OCI-LY3 (cell line): ENCODE data around the gene ZDHHC17.

ENCODE experiments used
- CTCF ChIP-seq: fragments of 200-600, 300-600 bp; sonication (generic); IDR thresholded peaks from 2 replicates; pipeline ENCODE4 v1.5.1; 2014; ENCODE audit warnings: antibody characterized with exemption, low read length, low read depth
- EZH2phosphoT487 ChIP-seq: fragments of 200-600 bp; shearing (Covaris generic); IDR thresholded peaks from 2 replicates; pipeline ENCODE4 v1.6.1; 2018; ENCODE audit warnings: antibody characterized with exemption, mixed run types, low read depth

DNA sequence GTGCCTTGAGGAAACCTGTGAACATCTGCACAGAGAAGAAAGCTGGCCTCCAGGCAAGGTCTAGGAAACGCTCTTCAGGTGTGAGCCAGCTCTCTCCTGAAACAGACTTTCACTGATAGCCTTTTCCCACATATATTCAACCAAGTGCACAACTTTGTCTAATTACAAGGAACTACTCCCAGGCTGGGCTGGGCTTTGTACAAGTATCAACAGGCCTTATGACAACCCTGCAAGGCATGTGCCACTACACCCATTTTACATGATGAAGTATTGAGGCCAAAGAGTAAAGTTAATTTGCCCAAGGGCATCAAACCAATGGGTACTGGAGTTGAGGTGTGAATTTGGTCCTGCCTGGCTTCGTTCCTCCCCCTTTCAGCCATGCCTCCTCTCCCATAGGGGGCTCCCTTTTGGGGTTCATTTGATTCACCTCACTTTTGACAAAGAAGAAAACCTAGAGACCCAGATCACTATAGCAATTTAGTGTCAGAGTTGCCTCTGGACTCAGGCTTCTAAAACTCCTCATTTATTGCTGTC is 112.8 kb downstream of the ZDHHC17 start:
- TF ChIP-seq CTCF (no peak), EZH2phosphoT487 (no peak)
